H1 (cell line): ENCODE measurements around the gene HMCN2. TPM values are rescaled to one million over a fixed set of nuclear protein-coding genes. Genes with fewer than 3 reads are reported as not detected.

ENCODE experiments used
- CTCF ChIA-PET: fragments of 300-600 bp; sonication (Branson Sonifier 250); formaldehyde crosslinking; loops from one replicate; lab custom pipeline; 2021; ENCODE audit not compliant: partially characterized antibody; lab: Charles Lee
- POLR2A ChIA-PET: fragments of 300-600 bp; sonication (Branson Sonifier 250); formaldehyde crosslinking; loops from one replicate; lab custom pipeline; 2021; ENCODE audit warnings: inconsistent platforms; ENCODE audit not compliant: partially characterized antibody; lab: Charles Lee
- DNase-seq, 2 experiments: peaks; one replicate each; pipeline versions ENCODE4 v3.0.0 to v3.0.0-alpha.2; 2010 to 2022; ENCODE audit warnings: low spot score in 2 of 2, low read depth in 1 of 2, mixed read lengths in 1 of 2
- FAIRE-seq: peaks from 2 replicates; lab custom pipeline; 2011; peaks lifted over from hg19 to GRCh38; lab: Jason Lieb, UNC
- H2AFZ ChIP-seq: 2 replicates; pipeline ENCODE4 v1.8.1; 2012; ENCODE audit warnings: low read length, inconsistent platforms
- H2AK5ac ChIP-seq: 2 replicates; pipeline ENCODE4 v1.6.1; 2013; ENCODE audit warnings: low read depth, low read length
- H2BK120ac ChIP-seq: replicated peaks from 2 replicates; pipeline ENCODE3; 2013; ENCODE audit warnings: low read depth, low read length, inconsistent platforms
- H2BK12ac ChIP-seq: 2 replicates; pipeline ENCODE4 v1.6.1; 2013; ENCODE audit warnings: low read depth, low read length
- H2BK15ac ChIP-seq: 2 replicates; pipeline ENCODE4 v1.6.1; 2013; ENCODE audit warnings: low read length
- H2BK20ac ChIP-seq: 2 replicates; pipeline ENCODE4 v1.6.1; 2013; ENCODE audit warnings: low read length
- H2BK5ac ChIP-seq: 2 replicates; pipeline ENCODE4 v1.6.1; 2013; ENCODE audit warnings: low read depth, low read length
- H3K14ac ChIP-seq: 2 replicates; pipeline ENCODE4 v1.6.1; 2013; ENCODE audit warnings: inconsistent platforms; ENCODE audit not compliant: insufficient read length
- H3K18ac ChIP-seq: 2 replicates; pipeline ENCODE4 v1.6.1; 2013; ENCODE audit warnings: low read length; ENCODE audit errors: extremely low read depth
- H3K23ac ChIP-seq: 2 replicates; pipeline ENCODE4 v1.6.1; 2013; ENCODE audit warnings: inconsistent platforms; ENCODE audit not compliant: insufficient read length
- H3K23me2 ChIP-seq: 2 replicates; pipeline ENCODE4 v1.6.1; 2013; ENCODE audit warnings: low read depth, low read length
- H3K27ac ChIP-seq: 2 replicates; pipeline ENCODE4 v1.6.1; 2011; ENCODE audit warnings: low read depth, low read length, inconsistent platforms
- H3K27me3 ChIP-seq, 4 experiments: replicated peaks in 1 of 4; 1 replicate in 1 of 4; 2 replicates in 3 of 4; pipeline versions ENCODE4 v1.6.1 to v1.8.1; 2011 to 2013; ENCODE audit warnings: low read length in 3 of 4, mild to moderate bottlenecking in 3 of 4, inconsistent platforms in 2 of 4, mixed read lengths in 2 of 4, moderate library complexity in 1 of 4; ENCODE audit not compliant: control insufficient read depth in 3 of 4, insufficient read depth in 3 of 4; ENCODE audit errors: extremely low read depth in 1 of 4
- H3K36me3 ChIP-seq, 4 experiments: 2 replicates each; pipeline versions ENCODE4 v1.6.1 to v1.8.1; 2011 to 2013; ENCODE audit warnings: mild to moderate bottlenecking in 4 of 4, low read length in 3 of 4, moderate library complexity in 2 of 4, control low read depth in 1 of 4, inconsistent platforms in 1 of 4; ENCODE audit not compliant: insufficient read depth in 4 of 4, control insufficient read depth in 2 of 4
- H3K4ac ChIP-seq: replicated peaks from 2 replicates; pipeline ENCODE3; 2013; ENCODE audit warnings: low read length, low read depth, mixed read lengths, inconsistent platforms; ENCODE audit not compliant: insufficient read length
- H3K4me1 ChIP-seq, 4 experiments: replicated peaks in 1 of 4; 1 replicate in 1 of 4; 2 replicates in 3 of 4; pipeline versions ENCODE4 v1.6.1 to v1.8.1; 2011 to 2013; ENCODE audit warnings: low read length in 3 of 4, inconsistent platforms in 2 of 4, mixed read lengths in 1 of 4; ENCODE audit not compliant: insufficient read depth in 4 of 4, control insufficient read depth in 3 of 4
- H3K4me2 ChIP-seq, 2 experiments: 2 replicates each; pipeline versions ENCODE4 v1.6.1 to v1.8.1; 2011 to 2013; ENCODE audit warnings: low read depth in 2 of 2, low read length in 2 of 2, control low read depth in 1 of 2, inconsistent platforms in 1 of 2, mild to moderate bottlenecking in 1 of 2; ENCODE audit not compliant: insufficient read depth in 1 of 2
- H3K4me3 ChIP-seq, 4 experiments: fragments of 200-600, 300-600 bp in 1 of 4; sonication (generic), shearing (Covaris generic), sonication (Bioruptor Twin) in 1 of 4; 2 replicates each; pipeline versions ENCODE4 v1.5.1 to v1.8.1; 2011 to 2016; ENCODE audit warnings: low read length in 4 of 4, low read depth in 3 of 4, control low read depth in 2 of 4, inconsistent platforms in 2 of 4, mild to moderate bottlenecking in 2 of 4, mixed read lengths in 1 of 4, moderate library complexity in 1 of 4; ENCODE audit not compliant: insufficient read depth in 2 of 4; ENCODE audit errors: extremely low read depth in 1 of 4
- H3K56ac ChIP-seq: replicated peaks from 2 replicates; pipeline ENCODE3; 2013; ENCODE audit warnings: low read depth, mild to moderate bottlenecking, mixed read lengths, low read length, inconsistent platforms; ENCODE audit not compliant: insufficient read length
- H3K79me1 ChIP-seq: 2 replicates; pipeline ENCODE4 v1.6.1; 2013; ENCODE audit warnings: low read depth, low read length, control low read depth
- H3K79me2 ChIP-seq, 2 experiments: 2 replicates each; pipeline versions ENCODE4 v1.6.1 to v1.8.1; 2012 to 2013; ENCODE audit warnings: low read length in 2 of 2, mild to moderate bottlenecking in 2 of 2, inconsistent platforms in 1 of 2; ENCODE audit not compliant: insufficient read depth in 2 of 2, control insufficient read depth in 1 of 2
- H3K9ac ChIP-seq, 4 experiments: replicated peaks in 1 of 4; 1 replicate in 1 of 4; 2 replicates in 3 of 4; pipeline versions ENCODE4 v1.6.1 to v1.8.1; 2011 to 2013; ENCODE audit warnings: low read depth in 3 of 4, low read length in 3 of 4, control low read depth in 2 of 4, mild to moderate bottlenecking in 2 of 4, moderate library complexity in 2 of 4, inconsistent platforms in 1 of 4; ENCODE audit errors: extremely low read depth in 1 of 4
- H3K9me3 ChIP-seq, 2 experiments: 2 replicates each; pipeline versions ENCODE4 v1.6.1 to v1.8.1; 2012 to 2013; ENCODE audit warnings: mild to moderate bottlenecking in 2 of 2, moderate library complexity in 2 of 2, control low read depth in 1 of 2, inconsistent platforms in 1 of 2, low read depth in 1 of 2, low read length in 1 of 2, mixed read lengths in 1 of 2; ENCODE audit not compliant: insufficient read depth in 2 of 2
- H4K20me1 ChIP-seq, 2 experiments: replicated peaks in 1 of 2; 2 replicates each; pipeline versions ENCODE3 to v1.8.1; 2011 to 2013; ENCODE audit warnings: inconsistent platforms in 2 of 2, low read length in 2 of 2, mild to moderate bottlenecking in 1 of 2; ENCODE audit not compliant: insufficient read depth in 2 of 2, control insufficient read depth in 1 of 2
- H4K5ac ChIP-seq: 2 replicates; pipeline ENCODE4 v1.6.1; 2013; ENCODE audit warnings: low read length, low read depth, mixed read lengths, inconsistent platforms; ENCODE audit not compliant: insufficient read length
- H4K8ac ChIP-seq: 2 replicates; pipeline ENCODE4 v1.8.0; 2013; ENCODE audit warnings: mild to moderate bottlenecking, moderate library complexity, low read length, inconsistent platforms; ENCODE audit not compliant: insufficient read depth; ENCODE audit errors: extremely low read depth
- H4K91ac ChIP-seq: replicated peaks from 2 replicates; pipeline ENCODE3; 2013; ENCODE audit warnings: low read length, mixed read lengths, inconsistent platforms; ENCODE audit not compliant: insufficient read length
- GTF2F1 ChIP-seq: IDR thresholded peaks from 2 replicates; pipeline ENCODE4 v1.6.1; 2012; ENCODE audit warnings: low read depth, low read length, improper control_type of control experiment, borderline replicate concordance
- JUND ChIP-seq: IDR thresholded peaks from 2 replicates; pipeline ENCODE4 v1.6.1; 2011; ENCODE audit warnings: mild to moderate bottlenecking, improper control_type of control experiment, low read length
- MAFK ChIP-seq: IDR thresholded peaks from 2 replicates; pipeline ENCODE4 v1.6.1; 2012; ENCODE audit warnings: low read depth, mild to moderate bottlenecking, improper control_type of control experiment, low read length
- WGBS, 2 experiments: shearing (Covaris generic) in 1 of 2; methylation state at CpG; one replicate each; pipeline versions ENCODE4 v1.1.6 to v1.1.7; 2013 to 2015; ENCODE audit warnings: low lambda C conversion rate in 2 of 2, mixed read lengths in 2 of 2, inconsistent platforms in 1 of 2, low coverage in 1 of 2, missing lambda C conversion rate in 1 of 2; ENCODE audit not compliant: insufficient replicate concordance in 2 of 2, insufficient coverage in 1 of 2, insufficient read length in 1 of 2; ENCODE audit errors: extremely low coverage in 1 of 2, missing lambda C conversion rate in 1 of 2; 5-methylcytosine and 5-hydroxymethylcytosine counted together
- polyA plus RNA-seq, 7 experiments: library from polyadenylated mRNA; depleted of rRNA in 3 of 7; stranded (reverse) in 5 of 7; unstranded in 2 of 7; fragments of >200 nt in 5 of 7; fragments of 200-250 nt in 2 of 7; gene quantifications; 1 replicate in 5 of 7; 2 replicates in 1 of 7; 4 replicates in 1 of 7; pipeline versions ENCODE4 v1.2.1 to v1.2.3, GENCODE V29; 2011 to 2013; ENCODE audit warnings: missing spikeins in 2 of 7, mixed read lengths in 2 of 7
- total RNA-seq: library from RNA; stranded (reverse); fragmentation: NEBNext Ultra II Directional; extraction: Animal tissue kit (Norgen Biotek cat#: 25700); gene quantifications from 2 replicates; pipeline ENCODE4 v1.2.1, GENCODE V29; 2021

The HMCN2 gene
- total and polyA plus RNA-seq, 2 of the 8 experiments (the other 6 are each of a cell fraction or from before 2014, with no cell fraction given) = 5.0 to 9.1 TPM

DNA sequence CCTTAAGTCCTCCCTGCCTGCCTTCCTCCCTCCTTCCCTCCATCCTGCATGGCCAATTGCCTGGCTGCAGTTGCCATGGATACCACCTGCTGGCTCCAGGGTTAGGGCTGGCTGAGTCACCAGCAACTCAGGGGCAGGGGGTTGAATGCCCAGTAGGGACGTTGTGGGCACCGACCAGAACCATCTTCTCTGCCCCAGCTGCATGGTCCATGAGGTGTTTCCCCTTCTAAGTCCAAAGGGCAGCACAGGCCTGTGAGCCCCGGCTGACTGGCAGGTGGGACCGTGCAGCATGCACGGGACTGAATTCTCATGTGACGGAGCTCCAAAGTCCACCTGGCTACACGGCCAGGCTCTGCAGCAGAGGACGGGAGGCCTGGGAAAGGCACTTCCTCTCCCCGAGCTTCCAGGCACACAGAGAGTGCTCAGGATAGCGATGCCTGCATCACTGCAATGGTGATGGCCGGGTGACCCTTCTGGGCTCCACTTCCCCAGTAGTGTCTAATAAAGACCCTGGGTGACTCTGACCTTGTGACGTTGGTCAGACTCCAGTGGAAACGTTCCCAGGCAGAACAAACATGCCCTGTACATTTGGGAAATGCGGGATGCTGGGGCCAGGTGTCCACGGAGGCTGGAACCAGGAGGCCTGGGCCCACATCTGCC is 184.9 kb downstream of the HMCN2 start:
- Histone ChIP-seq H3K23ac (no peak overlapping the region), H3K4ac (no peak overlapping the region), H4K5ac (no peak overlapping the region), H2BK12ac (peak overlapping the region; percentile 75; the same call in 1 of the 2 replicates), H2BK20ac (no peak overlapping the region), H3K36me3 (peaks cover 0 to 13% (median 0%) of the 10 kb centered on the region in 4 experiments; a peak in 5 of 8 replicates), H2AFZ (no peak overlapping the region), H3K79me2 (peaks cover 0 to 34% of the 10 kb centered on the region in 2 experiments; a peak in 1 of 4 replicates), H3K9me3 (no peaks in the 10 kb centered on the region), H2BK5ac (0 out of 2 replicates have a peak overlapping the region, but pooled peaks have one; percentile 66), H4K91ac (peak overlapping the region; percentile 65), H3K4me1 (peaks cover 8 to 45% (median 39%) of the 10 kb centered on the region in 4 experiments), H3K4me3 (no peak overlapping the region), H2BK15ac (no peak overlapping the region), H3K27ac (no peak overlapping the region), H3K23me2 (peaks cover 11% of the 10 kb centered on the region; the same call in 1 of the 2 replicates), H3K56ac (no peak overlapping the region), H3K14ac (no peak overlapping the region), H3K79me1 (peaks cover 4% of the 10 kb centered on the region), H4K20me1 (peaks cover 2 to 26% of the 10 kb centered on the region in 2 experiments), H3K18ac (no peak overlapping the region; the same call in 1 of the 2 replicates), H2AK5ac (no peak overlapping the region; the same call in 1 of the 2 replicates), H3K27me3 (no peaks in the 10 kb centered on the region), H4K8ac (no peak overlapping the region), H2BK120ac (no peak overlapping the region), H3K9ac (no peak overlapping the region), H3K4me2 (no peak overlapping the region)
- FAIRE-seq (no peak), DNase-seq (no peak)
- CTCF ChIA-PET = interaction anchor here (1.2 to 4.8 kb wide), 6 partner anchors 11 to 234 kb away, joined by 3 to 46 read pairs (median 6); no protein-coding TSS in a partner anchor
- POLR2A ChIA-PET = no interaction called here
- WGBS, 2 experiments = 92% methylated on average over 15 of the region's 15 CpGs; no CpG with 5 or more reads in 1 of the 2 experiments
- TF ChIP-seq MAFK = no peak
- no peak for TF ChIP-seq GTF2F1
- TF ChIP-seq JUND = 0 out of 2 replicates have a peak, but pooled peaks have one; percentile 43
